HL-60 (cell line): ENCODE measurements around the gene HEY2.

Experiments used
- CTCF ChIP-seq: IDR thresholded peaks from one replicate; pipeline ENCODE4 v1.5.1; 2011; ENCODE audit warnings: low read length, control low read depth, inconsistent platforms; ENCODE audit not compliant: insufficient read depth
- REST ChIP-seq: IDR thresholded peaks from 2 replicates; pipeline ENCODE4 v1.6.1; 2012; ENCODE audit warnings: low read depth; ENCODE audit not compliant: insufficient replicate concordance

GRCh38 chr6:125769147-125769783, 19.8 kb downstream of the HEY2 start:
- TF ChIP-seq REST: no peak
- no peak for TF ChIP-seq CTCF
